HG03139 (cell line): ENCODE measurements around the gene GEMIN4.
"Not testable (repeated sequence)": the region's sequence is repeated elsewhere in the genome, so short reads cannot be mapped to it uniquely, and the experiment has no call there.

Experiments used
- ATAC-seq: cut with Tn5 transposase; IDR thresholded peaks from one replicate; pipeline ENCODE4 v1.9.1; 2021; ENCODE audit not compliant: unreplicated experiment

Gene GEMIN4

GRCh38 chr17:781805-782731 is 30.0 kb upstream of the GEMIN4 start, which contains the start of the genes GLOD4 and MRM3:
Gene GLOD4, minus strand, starts transcription at chr17:782280. Its CDS starts 25 bp downstream, at chr17:782255.
Gene MRM3, plus strand, starts transcription at chr17:782353. Its CDS starts 26 bp downstream, at chr17:782379.
- peak; percentile 79 for ATAC-seq

- ATAC-seq: no peak
These were observed 26.0 kb upstream of the GEMIN4 start for GRCh38 chr17:778096-778495.

- no peak for ATAC-seq
These were observed 22.2 kb upstream of the GEMIN4 start for GRCh38 chr17:774313-774584.

- no peak for ATAC-seq
These were observed 21.6 kb upstream of the GEMIN4 start for GRCh38 chr17:773467-774312.

GRCh38 chr17:773016-773415 is 21.0 kb upstream of the GEMIN4 start:
- no peak for ATAC-seq

GRCh38 chr17:767076-767475 is 15.0 kb upstream of the GEMIN4 start:
- no peak for ATAC-seq

GRCh38 chr17:760371-760770 is 8.3 kb upstream of the GEMIN4 start:
- ATAC-seq: no peak

GRCh38 chr17:759964-760363 is 7.9 kb upstream of the GEMIN4 start:
- no peak for ATAC-seq

- ATAC-seq: not testable (repeated sequence)
These were observed 4.0 kb upstream of the GEMIN4 start for GRCh38 chr17:756010-756567.

- not testable (repeated sequence) for ATAC-seq
These were observed 3.4 kb upstream of the GEMIN4 start for GRCh38 chr17:755319-755961.

- no peak for ATAC-seq
These were observed 1.4 kb upstream of the GEMIN4 start for GRCh38 chr17:753418-753817.

GRCh38 chr17:752620-753219 is 656 bp upstream of the GEMIN4 start:
- ATAC-seq: no peak

- peak; percentile 35 for ATAC-seq
These were observed 629 bp downstream of the GEMIN4 start for GRCh38 chr17:751269-752001.

- no peak for ATAC-seq
These were observed 1.5 kb downstream of the GEMIN4 start for GRCh38 chr17:750431-751037.

GRCh38 chr17:749359-749758 is 2.7 kb downstream of the GEMIN4 start:
- not testable (repeated sequence) for ATAC-seq

- ATAC-seq: not testable (repeated sequence)
These were observed 3.5 kb downstream of the GEMIN4 start for GRCh38 chr17:748604-749003.

GRCh38 chr17:746783-747629 is 5.1 kb downstream of the GEMIN4 start:
- no peak for ATAC-seq

GRCh38 chr17:746181-746580 is 5.9 kb downstream of the GEMIN4 start:
- ATAC-seq: no peak

- no peak for ATAC-seq
These were observed 6.7 kb downstream of the GEMIN4 start for GRCh38 chr17:745406-745805.
